Astrocyte of the hippocampus (primary cell): Measurements from ENCODE around the gene GREM1.

Experiments
- DNase-seq: peaks from one replicate; pipeline ENCODE4 v3.0.0; 2011; ENCODE audit warnings: low read depth, low spot score

The GREM1 gene

DNA sequence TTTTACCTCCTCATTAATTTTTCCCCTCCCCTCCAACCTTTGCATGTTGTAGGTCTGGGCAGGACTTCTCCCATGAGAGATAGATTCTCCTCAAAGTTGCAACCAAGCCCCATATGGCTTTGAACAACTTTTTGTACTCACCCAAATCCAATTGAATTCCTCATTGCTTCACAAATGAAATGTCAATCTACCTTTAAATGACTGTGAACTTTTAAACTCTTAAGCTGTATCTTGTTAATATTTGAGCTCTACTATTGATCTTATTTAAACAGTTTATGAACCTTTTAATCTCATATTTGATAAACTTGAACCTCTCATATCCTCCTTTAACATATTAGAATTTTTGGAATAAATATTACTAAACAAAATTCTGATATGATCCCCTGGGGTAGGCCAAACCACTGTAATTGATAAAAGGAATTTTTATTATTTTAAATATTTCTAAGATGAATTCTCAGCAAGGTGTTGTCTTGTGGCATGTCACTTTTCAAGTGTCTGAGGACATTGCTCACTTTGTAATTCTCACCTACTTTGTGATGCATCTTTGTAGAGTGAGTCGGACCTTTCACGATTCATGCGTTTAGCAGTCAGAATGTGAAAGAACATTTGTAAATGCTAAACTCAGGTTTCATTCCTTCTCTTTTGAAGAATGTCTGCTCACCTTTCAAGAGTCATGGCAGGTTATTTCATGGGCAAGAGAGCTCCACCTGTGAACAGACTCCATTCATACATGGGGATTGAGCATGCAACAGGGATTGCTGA lies 23.4 kb upstream of the GREM1 start:
- no peak for DNase-seq

- no peak for DNase-seq
Observed at GRCh38 chr15:32698773-32699390, 18.9 kb upstream of the GREM1 start.

DNA sequence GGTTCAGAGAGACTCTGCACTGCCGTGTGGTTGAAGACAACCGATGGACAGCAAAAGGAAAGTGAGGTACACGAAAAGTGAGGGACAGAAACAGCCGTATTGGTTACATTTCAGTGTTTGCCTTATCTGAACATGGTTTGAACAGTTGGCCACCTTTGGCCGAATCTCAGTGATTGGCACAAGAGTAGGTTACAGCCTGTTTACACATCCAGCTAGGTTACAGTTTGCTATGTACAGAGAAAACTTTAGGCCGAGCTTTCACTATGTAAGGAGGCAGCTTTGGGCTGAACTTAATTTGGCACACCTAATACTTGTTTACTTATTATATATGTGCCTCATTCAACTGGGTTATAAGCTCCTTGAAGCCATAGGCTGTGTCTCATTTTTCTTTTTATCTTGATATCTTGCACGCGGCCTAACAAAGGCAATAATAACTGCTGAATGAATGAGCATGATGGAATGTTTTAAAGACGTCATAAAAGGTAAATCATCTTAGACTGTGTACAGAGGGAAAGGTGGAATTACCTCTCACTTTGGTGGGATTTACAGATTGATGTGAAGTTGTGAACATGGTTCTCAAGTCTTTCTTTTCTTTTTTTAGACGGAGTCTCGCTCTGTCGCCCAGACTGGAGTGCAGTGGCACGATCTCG lies 17.2 kb upstream of the GREM1 start:
- DNase-seq: no peak

- DNase-seq: no peak
Observed at GRCh38 chr15:32701863-32702262, 15.9 kb upstream of the GREM1 start.

- DNase-seq: peak; percentile 57
Observed at GRCh38 chr15:32704395-32704981, 13.3 kb upstream of the GREM1 start.

- no peak for DNase-seq
Observed at GRCh38 chr15:32705446-32705845, 12.4 kb upstream of the GREM1 start.

DNA sequence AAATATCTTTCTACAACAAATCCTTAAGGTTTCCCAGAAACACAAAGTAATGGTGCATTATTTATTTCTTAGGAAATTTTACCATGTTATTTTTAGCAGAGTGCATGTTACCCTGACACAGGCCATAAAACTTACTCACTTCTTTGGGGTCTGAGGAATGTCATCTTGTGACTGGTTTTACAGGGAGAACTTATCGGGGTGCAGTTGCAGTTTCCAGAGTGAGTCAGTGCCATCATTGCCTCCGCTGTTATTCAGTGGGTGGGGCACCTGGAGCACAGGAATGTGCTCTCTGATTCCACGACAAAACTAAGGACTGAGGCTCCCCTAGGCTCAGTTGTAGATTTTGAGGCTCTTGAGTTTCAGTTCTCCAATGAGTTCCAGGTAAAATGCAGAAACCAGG lies 11.1 kb upstream of the GREM1 start:
- no peak for DNase-seq

GRCh38 chr15:32707436-32707835 lies 10.4 kb upstream of the GREM1 start:
- no peak for DNase-seq

DNA sequence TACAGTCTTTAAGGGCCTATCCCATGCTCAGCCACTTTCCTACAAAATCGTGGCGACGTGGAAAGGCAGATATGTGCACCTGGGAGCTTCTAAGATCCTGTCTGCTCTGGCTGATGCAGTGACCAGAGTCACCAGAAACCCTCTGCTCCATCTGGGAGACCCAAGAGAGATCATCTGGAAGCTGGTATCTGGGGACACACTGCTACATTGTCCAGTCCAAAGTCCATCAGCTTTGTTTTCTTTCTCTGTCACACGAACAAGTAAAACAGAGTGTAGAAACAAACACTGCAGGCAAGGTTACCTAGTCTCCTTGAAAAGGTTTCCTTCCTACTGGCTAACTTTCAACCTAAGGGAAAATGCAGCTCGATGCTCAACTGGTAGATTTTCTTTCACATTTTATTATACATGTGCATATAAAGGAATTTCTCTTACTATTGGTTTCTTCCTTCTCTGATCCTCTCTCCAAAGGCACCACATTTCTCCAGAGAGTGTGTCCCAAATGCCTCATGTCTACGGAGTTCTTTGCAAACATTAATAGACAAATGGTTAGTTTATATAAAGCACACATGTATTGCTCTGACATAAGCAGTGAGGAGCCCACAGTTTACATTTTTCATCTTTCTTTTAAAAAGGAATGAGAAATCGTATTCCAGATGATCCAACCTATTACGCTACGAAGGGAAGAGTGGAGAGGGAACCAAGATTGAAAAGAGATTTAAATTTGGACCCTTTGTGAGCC lies 8.3 kb upstream of the GREM1 start:
- DNase-seq: no peak

DNA sequence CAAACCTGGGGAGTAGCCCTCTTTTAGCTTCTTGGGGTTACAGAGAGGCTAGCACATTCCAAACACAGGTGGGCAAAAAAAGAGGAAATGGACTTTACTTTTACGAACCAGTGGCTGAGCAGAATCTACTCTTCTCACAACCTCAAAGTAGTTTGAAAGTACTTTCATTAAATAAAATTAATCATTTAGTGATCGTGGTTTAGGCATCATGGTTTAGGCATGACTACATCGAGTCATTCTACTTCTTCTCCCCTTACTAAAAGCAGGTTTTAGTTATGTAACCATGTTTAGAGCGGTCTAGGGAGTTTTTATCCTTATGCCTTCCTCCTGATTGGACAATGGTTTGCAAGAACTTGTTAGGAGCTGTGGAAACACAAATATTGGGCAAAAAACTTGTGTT lies 2.5 kb upstream of the GREM1 start:
- no peak for DNase-seq

DNA sequence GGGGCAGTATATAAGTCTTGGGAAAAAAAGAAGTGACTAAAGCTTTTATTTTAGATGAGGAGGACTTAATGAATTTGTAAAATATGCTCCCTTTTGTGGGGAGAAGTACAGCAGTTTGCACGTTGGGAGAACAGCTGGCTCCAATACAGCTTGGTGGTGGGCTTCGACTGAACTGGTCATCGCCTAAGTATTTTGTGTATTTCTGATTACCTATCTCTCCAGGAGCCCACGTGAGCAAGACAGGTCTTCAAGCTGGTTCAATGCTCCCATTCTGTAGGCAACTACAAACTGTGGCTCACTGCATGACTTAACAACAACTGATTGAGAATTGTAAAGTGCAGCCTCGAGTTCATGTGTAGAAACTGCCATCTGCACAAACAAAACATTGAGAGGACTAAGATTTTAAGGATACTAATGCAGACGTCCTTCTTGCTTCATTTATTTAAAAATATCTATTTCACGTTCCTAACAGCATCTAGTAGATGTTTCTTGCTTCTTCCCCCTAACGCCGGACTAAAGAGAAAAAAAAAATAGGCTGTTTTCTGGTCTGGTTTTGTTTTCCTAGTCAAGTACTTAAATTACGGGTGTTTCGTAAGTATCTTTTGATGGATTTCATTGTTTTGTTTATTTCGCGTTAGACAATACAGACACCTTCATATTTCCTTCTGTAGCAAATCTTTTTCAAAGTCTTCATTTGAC lies 1.4 kb upstream of the GREM1 start:
- no peak for DNase-seq

GRCh38 chr15:32716915-32717425 lies 834 bp upstream of the GREM1 start:
- DNase-seq: no peak

GRCh38 chr15:32718227-32718820 lies 520 bp downstream of the GREM1 start:
- no peak for DNase-seq

DNA sequence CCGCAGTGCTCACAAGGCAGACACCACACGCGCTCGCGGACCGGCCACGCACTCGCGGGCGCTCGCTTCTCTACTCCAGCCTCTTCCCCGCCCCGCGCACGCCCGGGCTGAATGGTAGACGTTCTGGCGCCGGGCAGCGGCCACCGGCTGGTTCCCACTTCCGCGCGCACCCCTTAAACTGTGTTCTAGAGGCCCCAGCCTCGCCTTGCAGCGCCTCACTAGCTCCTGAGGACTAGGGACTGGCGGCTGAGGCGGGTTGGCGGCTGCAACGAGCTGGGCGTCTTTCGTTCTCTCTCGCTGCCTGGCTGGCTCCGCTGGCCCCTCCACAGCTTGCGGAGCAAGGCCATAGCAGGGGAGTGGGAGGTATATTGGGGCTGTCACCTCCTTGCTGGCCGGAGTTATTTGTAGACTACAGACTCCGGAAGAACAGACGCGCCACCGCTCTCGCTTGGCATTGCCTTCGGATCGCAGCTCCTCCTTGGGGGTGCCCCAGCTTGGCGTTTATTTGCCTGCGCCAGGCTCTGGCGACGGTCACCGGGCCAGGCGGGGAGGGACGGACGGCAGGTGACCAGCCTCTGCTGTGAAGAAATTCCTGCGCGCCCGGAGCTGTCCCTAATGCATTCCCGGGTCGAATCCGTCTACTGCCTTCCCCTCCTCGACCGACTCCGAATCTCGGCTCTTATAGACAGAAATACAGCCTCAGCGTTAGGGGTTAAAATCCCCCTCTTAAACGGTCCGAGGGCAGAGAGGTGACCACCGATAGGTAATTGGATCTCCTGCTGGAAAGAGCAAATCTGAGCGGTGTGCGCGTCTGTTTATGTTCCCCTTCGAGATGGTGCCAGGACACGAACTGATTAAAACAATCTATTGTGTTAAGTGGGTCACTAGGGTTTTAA lies 1.3 kb downstream of the GREM1 start:
- peak; percentile 63 for DNase-seq

DNA sequence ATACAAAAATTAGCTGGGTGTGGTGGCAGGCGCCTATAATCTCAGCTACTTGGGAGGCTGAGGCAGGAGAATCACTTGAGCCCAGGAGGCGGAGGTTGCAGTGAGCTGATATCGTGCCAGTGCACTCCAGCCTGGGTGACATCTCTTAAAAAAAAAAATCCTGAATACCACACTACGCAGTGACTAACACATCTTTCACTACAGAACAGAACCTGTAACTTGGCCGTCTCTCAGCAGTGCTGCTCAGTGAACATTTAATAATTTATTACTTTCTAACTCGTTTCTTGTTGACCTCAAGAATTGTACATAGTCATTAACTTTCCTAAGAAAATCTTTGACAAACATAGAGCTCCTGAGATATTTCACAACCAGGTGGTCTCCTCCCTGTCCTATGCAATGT lies 3.8 kb downstream of the GREM1 start:
- no peak for DNase-seq

GRCh38 chr15:32722136-32722535 lies 4.3 kb downstream of the GREM1 start:
- DNase-seq: no peak

DNA sequence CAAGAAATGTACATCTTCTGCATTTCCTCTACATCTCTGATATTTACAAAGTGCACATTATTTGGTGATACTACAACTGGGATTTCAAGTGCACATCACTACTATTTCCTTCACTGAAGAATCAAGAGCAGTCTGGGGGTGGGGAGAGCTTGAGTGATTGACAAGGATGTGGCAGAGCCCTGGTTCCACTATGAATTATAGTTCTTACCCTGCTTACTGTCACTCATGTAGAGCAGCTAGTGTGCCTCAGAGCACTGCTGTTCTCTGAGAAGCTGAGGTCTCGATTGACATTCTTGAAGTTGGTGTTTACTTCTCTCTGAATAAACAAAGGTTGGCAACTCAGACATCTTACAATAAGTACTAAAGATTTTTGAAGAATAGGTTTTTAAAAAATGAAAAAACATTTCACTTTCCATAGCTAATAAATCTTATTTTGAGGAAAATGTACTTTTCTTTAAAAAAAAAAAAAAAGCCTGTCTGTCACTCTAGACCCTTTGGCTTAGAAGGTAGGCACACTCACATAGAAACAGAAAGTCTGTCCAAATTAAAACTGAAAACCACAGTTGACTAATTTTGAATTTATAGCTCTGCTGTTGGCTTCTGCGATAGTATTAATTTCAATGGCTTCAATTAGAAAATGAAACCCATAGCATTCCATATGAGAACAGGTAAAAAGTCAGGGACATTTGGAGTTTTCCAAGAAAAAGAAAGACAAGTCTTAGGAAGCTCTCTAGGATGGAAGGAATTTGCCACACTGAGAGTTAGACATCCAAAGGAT lies 5.6 kb downstream of the GREM1 start:
- no peak for DNase-seq

DNA sequence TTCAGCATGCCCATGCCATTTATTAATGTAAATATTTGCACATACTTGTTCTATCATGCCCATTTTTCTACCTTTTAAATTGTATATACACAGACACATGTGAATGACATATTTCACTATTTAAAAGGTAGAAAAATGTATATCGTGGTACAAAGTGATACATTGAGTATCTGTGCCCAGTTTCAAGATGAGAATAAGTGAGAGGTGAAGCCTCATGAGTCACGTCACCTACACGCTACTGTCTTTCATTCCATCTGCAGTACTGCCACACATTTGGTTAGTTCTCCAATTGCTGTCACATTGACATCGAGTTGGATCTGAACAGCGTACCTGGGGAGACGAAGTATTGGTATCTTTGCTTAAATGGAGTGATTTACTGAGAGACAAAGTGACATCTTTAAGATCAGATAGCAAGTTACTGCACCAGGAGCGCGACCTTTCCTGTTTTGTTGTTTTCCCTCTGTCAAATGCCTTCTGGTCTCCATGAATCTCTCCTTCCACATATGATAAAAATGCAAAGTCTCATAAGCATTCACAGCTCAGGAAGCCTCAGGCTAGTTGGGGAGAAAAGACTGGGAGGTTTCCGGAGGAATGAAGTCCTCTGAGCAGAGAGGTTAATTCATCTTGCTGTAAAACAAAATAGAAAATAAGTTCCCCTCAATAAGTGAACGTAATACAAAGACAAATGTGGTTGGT lies 12.0 kb downstream of the GREM1 start:
- DNase-seq: no peak
